Karpas-422 (cell line): ENCODE data around the gene MOB3A. TPM values are rescaled to one million over a fixed set of nuclear protein-coding genes. Genes with fewer than 3 reads are reported as not detected.

Source experiments
- DNase-seq: peaks from one replicate; pipeline ENCODE4 v3.0.0-alpha.2; 2015
- H2AFZ ChIP-seq: fragments of 200-600 bp; sonication (generic); 2 replicates; pipeline ENCODE4 v1.6.1; 2014; ENCODE audit warnings: antibody characterized with exemption, low read length, mixed read lengths
- H3K27ac ChIP-seq: fragments of 200-600 bp; sonication (generic); 2 replicates; pipeline ENCODE4 v1.5.1; 2014; ENCODE audit warnings: mild to moderate bottlenecking, low read length, moderate library complexity
- H3K27me3 ChIP-seq: fragments of 200-600 bp; sonication (generic); 2 replicates; pipeline ENCODE4 v1.6.1; 2014; ENCODE audit warnings: low read length, mixed read lengths
- H3K36me3 ChIP-seq: fragments of 200-600 bp; sonication (generic); 2 replicates; pipeline ENCODE4 v1.6.1; 2014; ENCODE audit warnings: low read length, mixed read lengths; ENCODE audit not compliant: insufficient read depth
- H3K4me1 ChIP-seq: fragments of 200-600 bp; sonication (generic); 2 replicates; pipeline ENCODE4 v1.6.1; 2014; ENCODE audit warnings: mild to moderate bottlenecking, low read length, mixed read lengths
- H3K4me2 ChIP-seq: fragments of 200-600 bp; sonication (generic); 2 replicates; pipeline ENCODE4 v1.6.1; 2014; ENCODE audit warnings: low read length, low read depth, mild to moderate bottlenecking; ENCODE audit not compliant: poor library complexity, severe bottlenecking
- H3K4me3 ChIP-seq: fragments of 200-600 bp; sonication (generic); 2 replicates; pipeline ENCODE4 v1.5.1; 2014; ENCODE audit warnings: mild to moderate bottlenecking, antibody characterized with exemption, low read length, mixed read lengths
- H3K79me2 ChIP-seq: fragments of 200-600 bp; sonication (generic); 2 replicates; pipeline ENCODE4 v1.6.1; 2014; ENCODE audit warnings: mild to moderate bottlenecking, low read length, mixed read lengths
- H3K9ac ChIP-seq: fragments of 200-600 bp; sonication (generic); 2 replicates; pipeline ENCODE4 v1.6.0; 2014; ENCODE audit warnings: low read length
- H3K9me2 ChIP-seq: fragments of 200-600 bp; sonication (generic), shearing (Covaris generic); replicated peaks from 2 replicates; pipeline ENCODE4 v1.6.0; 2014; ENCODE audit warnings: mild to moderate bottlenecking, low read length, moderate library complexity; ENCODE audit not compliant: insufficient read depth
- H3K9me3 ChIP-seq: fragments of 300-700, 200-600 bp; sonication (generic); 2 replicates; pipeline ENCODE4 v1.6.1; 2014; ENCODE audit warnings: low read length, mixed read lengths
- H4K20me1 ChIP-seq: fragments of 200-600 bp; sonication (generic); 2 replicates; pipeline ENCODE4 v1.6.1; 2014; ENCODE audit warnings: mild to moderate bottlenecking, antibody characterized with exemption, low read length, low read depth; ENCODE audit not compliant: insufficient read depth
- total RNA-seq: library from RNA; depleted of rRNA; stranded (reverse); fragments of >200 nt; shearing (Covaris generic); gene quantifications from 2 replicates; pipeline ENCODE4 v1.2.3, GENCODE V29; 2014; ENCODE audit warnings: low replicate concordance

The MOB3A gene
- total RNA-seq, 1 experiment from 2014 or later = 153 TPM

DNA sequence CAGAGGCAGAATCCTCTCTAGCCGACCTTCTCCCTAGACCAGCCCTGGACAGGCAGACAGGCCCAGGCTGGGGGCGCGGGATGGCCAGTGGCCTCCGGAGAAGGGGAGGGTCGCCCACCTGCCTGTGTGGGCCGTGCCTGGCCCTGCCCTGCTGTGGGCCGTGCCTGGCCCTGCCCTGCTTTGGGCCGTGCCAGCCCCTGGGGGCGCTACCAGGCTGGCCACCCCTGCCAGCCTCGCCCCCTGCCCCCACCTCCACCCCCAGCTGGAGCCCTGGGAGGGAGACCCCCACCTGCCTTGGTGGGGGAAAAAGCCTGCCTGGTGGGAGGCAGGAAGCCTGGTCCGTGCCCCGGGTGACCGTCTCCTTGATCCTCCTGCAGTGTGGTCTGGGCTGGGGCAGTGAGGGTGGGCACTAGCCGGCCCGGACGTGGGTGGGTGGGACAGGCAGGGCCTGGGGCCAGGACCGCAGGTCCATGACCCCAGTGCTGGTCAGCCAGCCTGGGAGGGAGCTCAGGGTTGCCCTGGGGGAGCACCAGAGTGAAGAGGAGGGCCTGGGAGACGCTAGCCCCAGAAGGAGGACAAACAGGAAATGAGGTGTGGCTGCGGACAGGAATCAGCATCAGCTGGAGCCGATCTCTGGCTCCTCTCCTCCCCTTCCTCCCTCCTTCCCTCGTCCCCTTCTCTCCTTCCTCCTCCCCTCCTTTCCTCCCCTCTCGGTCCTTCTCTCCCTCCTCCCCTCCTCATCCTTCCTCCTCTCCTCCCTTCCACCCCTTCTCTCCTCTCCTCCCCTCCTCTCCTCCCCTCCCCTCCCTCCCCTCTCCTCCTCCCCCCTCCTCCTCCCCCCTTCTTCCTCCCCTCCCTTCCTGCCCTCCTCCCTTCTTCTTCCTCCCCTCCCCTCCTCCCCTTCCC is 39.9 kb downstream of the MOB3A start:
- H3K27me3 ChIP-seq = no peaks in the 10 kb centered on the region
- no peak for DNase-seq
- no peaks in the 10 kb centered on the region for H3K79me2 ChIP-seq
- no peaks in the 10 kb centered on the region for H4K20me1 ChIP-seq
- H3K9me2 ChIP-seq = no peaks in the 10 kb centered on the region
- H3K4me3 ChIP-seq = peak overlapping the region; percentile 42; the same call in 1 of the 2 replicates
- H2AFZ ChIP-seq = no peak overlapping the region; the same call in 1 of the 2 replicates
- H3K27ac ChIP-seq = peak overlapping the region; percentile 35
- H3K4me1 ChIP-seq = peaks cover 66% of the 10 kb centered on the region
- H3K4me2 ChIP-seq = peak overlapping the region; percentile 45
- H3K9ac ChIP-seq = peak overlapping the region; percentile 60
- H3K36me3 ChIP-seq = no peaks in the 10 kb centered on the region
- H3K9me3 ChIP-seq = no peaks in the 10 kb centered on the region

DNA sequence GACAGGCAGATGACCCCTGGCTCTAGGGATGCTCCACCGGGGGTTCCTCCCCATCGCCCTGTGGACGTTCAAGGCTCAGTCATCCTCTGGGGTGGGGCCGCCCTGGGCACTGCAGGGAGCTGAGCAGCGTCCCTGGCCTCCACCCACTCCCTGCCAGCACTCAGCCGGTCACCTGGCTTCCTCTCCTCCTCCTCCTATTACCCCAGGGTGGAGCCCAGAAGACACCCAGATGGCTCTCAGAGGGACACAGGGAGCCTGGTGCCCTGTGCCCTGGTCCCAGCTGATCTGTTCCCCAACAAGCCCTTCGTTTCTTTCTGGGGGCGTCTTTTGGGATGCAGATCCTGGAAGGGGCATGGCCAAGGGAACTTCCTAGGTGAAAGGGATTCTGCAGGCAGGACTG is 41.4 kb downstream of the MOB3A start:
- Histone ChIP-seq H3K9ac (peak overlapping the region; percentile 47), H3K27me3 (no peaks in the 10 kb centered on the region), H4K20me1 (peaks cover 10% of the 10 kb centered on the region), H3K4me3 (no peak overlapping the region), H3K9me3 (no peaks in the 10 kb centered on the region), H2AFZ (no peak overlapping the region), H3K4me2 (peak overlapping the region; percentile 53), H3K4me1 (peaks cover 54% of the 10 kb centered on the region), H3K9me2 (no peaks in the 10 kb centered on the region), H3K27ac (peak overlapping the region; percentile 50; the same call in 1 of the 2 replicates), H3K36me3 (peaks cover 7% of the 10 kb centered on the region; the same call in 1 of the 2 replicates), H3K79me2 (peaks cover 10% of the 10 kb centered on the region)
- DNase-seq = peak; percentile 65

DNA sequence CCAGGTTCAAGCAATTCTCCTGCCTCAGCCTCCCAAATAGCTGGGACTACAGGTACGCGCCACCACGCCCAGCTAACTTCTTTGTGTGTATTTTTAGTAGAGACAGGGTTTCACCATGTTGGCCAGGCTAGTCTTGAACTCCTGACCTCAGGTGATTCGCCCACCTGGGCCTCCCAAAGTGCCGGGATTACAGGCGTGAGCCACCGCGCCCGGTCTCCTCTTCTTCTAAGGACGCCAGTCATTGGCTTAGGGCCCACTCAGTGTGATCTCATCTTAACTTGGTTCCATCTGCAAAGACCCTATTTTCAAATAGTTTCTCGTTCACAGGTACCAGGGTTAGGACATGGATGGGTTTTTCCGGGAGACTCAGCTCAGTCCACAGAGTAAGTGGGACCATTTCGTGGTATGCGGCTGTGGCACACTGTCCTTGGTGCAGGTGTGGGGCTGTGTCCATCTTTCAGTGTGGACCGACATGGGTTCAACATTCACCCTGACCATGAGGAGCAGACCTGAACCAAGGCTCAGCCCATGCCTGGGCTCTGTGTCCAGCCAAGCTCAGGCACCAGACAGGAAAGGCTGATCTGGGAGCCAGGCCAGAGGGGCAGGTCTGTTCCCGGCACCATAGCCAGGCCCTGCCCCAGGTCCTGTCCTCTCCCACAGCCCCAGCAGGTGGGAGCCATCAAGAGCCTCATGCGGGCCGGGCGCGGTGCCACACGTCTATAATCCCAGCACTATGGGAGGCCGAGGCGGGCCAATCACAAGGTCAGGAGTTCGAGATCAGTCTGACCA is 42.3 kb downstream of the MOB3A start:
- H4K20me1 ChIP-seq = peaks cover 20% of the 10 kb centered on the region
- H3K9ac ChIP-seq = no peak overlapping the region
- H3K4me1 ChIP-seq = peaks cover 54% of the 10 kb centered on the region
- H3K79me2 ChIP-seq = peaks cover 20% of the 10 kb centered on the region
- H3K27ac ChIP-seq = no peak overlapping the region
- peaks cover 17% of the 10 kb centered on the region; the same call in 1 of the 2 replicates for H3K36me3 ChIP-seq
- no peak overlapping the region for H3K4me3 ChIP-seq
- no peak overlapping the region for H3K4me2 ChIP-seq
- H3K9me2 ChIP-seq = no peaks in the 10 kb centered on the region
- no peaks in the 10 kb centered on the region for H3K27me3 ChIP-seq
- H3K9me3 ChIP-seq = no peaks in the 10 kb centered on the region
- no peak overlapping the region for H2AFZ ChIP-seq
- no peak for DNase-seq

DNA sequence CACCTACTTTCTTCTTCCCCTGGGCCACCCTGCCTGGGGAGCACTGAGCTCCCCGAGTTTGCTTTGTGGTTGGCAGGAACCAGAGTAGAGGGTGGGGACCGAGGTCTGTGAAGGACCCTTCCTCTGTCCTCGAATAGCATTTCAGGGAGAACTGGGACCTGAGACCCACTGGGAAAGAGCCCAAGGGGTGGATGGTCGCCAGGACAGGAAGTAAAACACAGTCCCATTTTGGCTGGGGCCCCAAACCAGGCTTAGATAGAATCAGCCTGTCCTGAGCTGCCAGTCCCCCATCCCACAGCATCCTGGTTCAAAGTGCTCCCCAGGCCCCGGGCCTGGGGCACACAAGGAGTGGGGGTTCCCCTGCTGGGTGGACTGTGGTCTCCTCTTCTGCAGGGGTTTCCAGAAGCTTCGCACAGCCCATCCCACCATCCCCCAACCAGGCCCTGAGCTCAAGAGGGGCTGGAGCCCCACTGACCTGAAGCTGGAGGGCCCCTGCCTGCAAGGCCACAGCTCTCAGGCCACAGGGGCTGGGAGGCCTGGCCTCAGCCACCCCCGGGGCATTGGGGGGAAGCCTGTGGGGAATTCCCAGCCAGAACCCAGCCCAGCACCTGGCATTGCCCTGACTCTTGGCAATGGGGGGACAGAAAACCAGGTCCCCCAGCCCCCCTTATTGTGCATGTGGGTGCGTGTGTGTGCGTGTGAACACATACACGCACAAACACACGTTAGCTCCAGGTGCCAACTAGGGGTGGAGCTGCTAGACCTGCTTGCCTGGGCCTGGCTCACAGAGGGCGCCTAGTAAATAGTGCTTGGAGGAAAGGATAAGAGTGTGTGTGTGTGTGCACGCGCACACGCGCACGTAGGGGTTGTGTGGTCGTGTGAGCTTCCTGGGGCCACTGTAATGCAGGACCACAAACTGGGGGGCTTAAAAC is 44.1 kb downstream of the MOB3A start:
- Histone ChIP-seq H4K20me1 (peaks cover 37% of the 10 kb centered on the region), H3K4me3 (peak overlapping the region; percentile 44; the same call in 1 of the 2 replicates), H3K27ac (peak overlapping the region; percentile 68)

DNA sequence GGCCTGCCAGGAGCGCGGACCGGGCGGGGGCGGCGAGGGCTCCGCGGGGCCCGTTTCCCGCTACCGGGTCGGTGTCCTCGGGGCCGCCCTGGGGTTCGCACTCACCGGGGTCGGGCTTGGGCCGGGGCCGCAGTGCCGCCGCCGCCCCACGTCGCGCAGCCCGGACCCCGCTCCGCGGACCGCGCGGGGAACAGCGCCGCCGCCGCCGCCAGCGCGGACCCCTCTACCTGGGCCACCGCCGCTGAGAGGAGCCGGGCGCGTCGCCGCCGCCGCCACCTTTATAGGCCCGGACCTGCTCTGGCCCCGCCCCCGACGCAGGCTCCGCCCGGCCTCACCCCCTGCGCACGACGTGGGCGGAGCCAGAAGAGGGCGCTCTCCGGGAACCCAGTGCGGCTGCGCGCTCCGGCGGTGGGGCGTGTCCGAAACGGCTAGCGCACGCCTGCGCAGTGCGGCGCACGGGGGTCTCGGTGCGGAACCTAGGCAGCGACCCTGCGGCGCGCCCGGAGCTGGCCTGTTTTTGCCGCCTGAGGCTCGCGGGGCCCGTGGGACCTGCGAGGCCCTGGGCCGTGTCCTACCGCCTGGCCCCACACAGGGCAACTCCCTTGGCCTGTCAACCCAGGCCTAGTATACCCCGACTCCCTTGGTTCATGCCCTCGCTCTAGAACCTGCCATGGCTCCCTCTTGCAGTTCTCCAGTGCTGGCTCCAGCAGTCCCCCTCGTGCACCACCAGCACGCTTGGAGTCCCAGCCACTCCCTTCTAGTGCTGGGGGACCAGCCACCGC is 44.9 kb downstream of the MOB3A start, which contains the start of gene MKNK2:
Gene MKNK2, minus strand, starts transcription at position 254 of the 782 bp plus-strand sequence. CDS start 393 bp downstream, outside the sequence.
- Histone ChIP-seq H3K27me3 (no peaks in the 10 kb centered on the region), H3K4me3 (peak within 1 kb of the TSS; percentile 84), H3K9me2 (no peaks in the 10 kb centered on the region), H2AFZ (0 out of 2 replicates have a peak within 1 kb of the TSS, but pooled peaks have one; percentile 5), H3K9me3 (no peaks in the 10 kb centered on the region), H3K4me2 (peak within 1 kb of the TSS; percentile 92), H3K36me3 (peaks cover 25% of the 10 kb centered on the region), H3K27ac (peak within 1 kb of the TSS; percentile 93), H4K20me1 (peaks cover 45% of the 10 kb centered on the region), H3K79me2 (peaks cover 39% of the 10 kb centered on the region), H3K4me1 (peaks cover 68% of the 10 kb centered on the region), H3K9ac (peak within 1 kb of the TSS; percentile 93)
- DNase-seq = peak; percentile 96

More for the DNA sequence above, 44.1 kb downstream of the MOB3A start:
- Histone ChIP-seq H3K9ac (peak overlapping the region; percentile 57), H2AFZ (peak overlapping the region; percentile 60; the same call in 1 of the 2 replicates), H3K36me3 (peaks cover 18% of the 10 kb centered on the region; the same call in 1 of the 2 replicates), H3K4me2 (peak overlapping the region; percentile 37), H3K9me2 (no peaks in the 10 kb centered on the region), H3K27me3 (no peaks in the 10 kb centered on the region), H3K4me1 (peaks cover 65% of the 10 kb centered on the region), H3K79me2 (peaks cover 34% of the 10 kb centered on the region), H3K9me3 (no peaks in the 10 kb centered on the region)
- peak; percentile 69 for DNase-seq

DNA sequence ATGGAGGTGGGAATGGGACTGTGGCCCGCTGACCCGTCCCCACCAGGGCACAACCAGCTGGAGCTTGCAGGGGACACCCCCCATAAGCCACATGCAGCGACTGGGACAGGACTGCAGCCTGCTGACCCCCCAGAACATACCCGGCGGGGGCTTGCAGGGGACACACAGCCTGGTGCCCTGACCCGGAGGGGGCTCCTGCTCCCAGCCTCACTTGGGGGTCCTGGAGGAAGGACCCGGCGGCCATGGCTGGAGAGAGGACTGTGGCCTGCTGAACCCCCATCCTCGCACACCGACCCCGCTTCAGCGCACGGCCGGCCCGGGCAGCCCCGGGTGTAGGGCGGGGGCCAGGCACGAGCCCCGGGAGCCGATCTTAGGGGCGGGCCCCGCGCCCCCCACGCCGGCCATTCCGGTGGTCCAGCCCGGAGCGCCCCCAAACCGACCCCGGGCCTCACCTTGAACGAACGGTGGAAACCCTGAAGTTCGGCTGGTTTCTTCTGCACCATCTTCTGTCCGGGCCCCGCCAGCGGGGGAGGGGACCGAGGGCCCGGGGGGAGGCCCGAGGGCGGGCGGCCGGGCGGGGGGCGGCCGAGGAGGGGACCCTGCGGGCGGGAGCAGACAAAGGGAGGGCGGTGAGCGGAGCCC is 45.7 kb downstream of the MOB3A start:
- Histone ChIP-seq H3K79me2 (peaks cover 39% of the 10 kb centered on the region), H3K4me2 (peak overlapping the region; percentile 92), H3K27me3 (no peaks in the 10 kb centered on the region), H3K9me2 (no peaks in the 10 kb centered on the region), H2AFZ (no peak overlapping the region), H4K20me1 (peaks cover 52% of the 10 kb centered on the region), H3K27ac (peak overlapping the region; percentile 93), H3K4me3 (peak overlapping the region; percentile 84), H3K4me1 (peaks cover 68% of the 10 kb centered on the region), H3K9ac (peak overlapping the region; percentile 93), H3K9me3 (no peaks in the 10 kb centered on the region), H3K36me3 (peaks cover 27% of the 10 kb centered on the region)
- peak; percentile 70 for DNase-seq
